SK-N-SH treated with all-trans-retinoic acid at 6 μM for 48 hours (cell line): Measurements from ENCODE around the gene FHIT.

ENCODE experiments used
- ARNTL ChIP-seq: fragments of 450-650 bp; formaldehyde crosslinking; IDR thresholded peaks from 2 replicates; pipeline ENCODE4 v1.5.0; 2020; ENCODE audit warnings: low read depth, mild to moderate bottlenecking, moderate library complexity, borderline replicate concordance
- CSRNP3 ChIP-seq: fragments of 250-450 bp; sonication (Bioruptor Pico); IDR thresholded peaks from 2 replicates; pipeline ENCODE4 v1.5.1; 2021; ENCODE audit warnings: mild to moderate bottlenecking, moderate library complexity
- RARB ChIP-seq: fragments of 250-450 bp; sonication (Bioruptor Pico); IDR thresholded peaks from 2 replicates; pipeline ENCODE4 v1.8.0; 2021; ENCODE audit warnings: mild to moderate bottlenecking, moderate library complexity

GRCh38 chr3:60809857-60810610 lies 441.2 kb downstream of the FHIT start:
- no peak for TF ChIP-seq CSRNP3 (CRISPR knock-in tag)
- TF ChIP-seq RARB (CRISPR knock-in tag) = no peak
- TF ChIP-seq ARNTL (CRISPR knock-in tag) = no peak
